ENCODE data around the gene CNOT4.

CNOT4 gene

GRCh38 chr7:135509839-135510591 is at the start of gene CNOT4:
TSS of gene CNOT4 (minus strand) at chr7:135510102. CDS start at chr7:135438331, 71,771 bp downstream.
- peak; percentile 79 for DNase-seq (ENCODE audit: low read depth, low spot score)
- peak within 1 kb of the TSS; percentile 80 for H3K27ac ChIP-seq

- H3K27ac ChIP-seq: peak overlapping the region; percentile 77
- DNase-seq (ENCODE audit: low read depth, low spot score): no peak
Measured at GRCh38 chr7:135558881-135559280, 49.0 kb upstream of the CNOT4 start.

- peak overlapping the region; percentile 77 for H3K27ac ChIP-seq
- no peak for DNase-seq (ENCODE audit: low read depth, low spot score)
Measured at GRCh38 chr7:135558337-135558767, 48.5 kb upstream of the CNOT4 start.

- no peak for DNase-seq (ENCODE audit: low read depth, low spot score)
Measured at GRCh38 chr7:135557455-135558336, 47.8 kb upstream of the CNOT4 start, which contains the start of gene NUP205. TSS of gene NUP205 (plus strand) at chr7:135557917. CDS start at chr7:135557945, 28 bp downstream.

GRCh38 chr7:135553346-135553745 is 43.4 kb upstream of the CNOT4 start:
- no peak for DNase-seq (ENCODE audit: low read depth, low spot score)
- H3K27ac ChIP-seq: no peak overlapping the region

More at GRCh38 chr7:135557455-135558336, 47.8 kb upstream of the CNOT4 start, which contains the start of gene NUP205:
- peak within 1 kb of the TSS; percentile 77 for H3K27ac ChIP-seq

- H3K27ac ChIP-seq: no peak overlapping the region
- DNase-seq (ENCODE audit: low read depth, low spot score): no peak
Measured at GRCh38 chr7:135552148-135552547, 42.2 kb upstream of the CNOT4 start.

GRCh38 chr7:135550196-135550595 is 40.3 kb upstream of the CNOT4 start:
- H3K27ac ChIP-seq: no peak overlapping the region
- no peak for DNase-seq (ENCODE audit: low read depth, low spot score)

- H3K27ac ChIP-seq: no peak overlapping the region
- DNase-seq (ENCODE audit: low read depth, low spot score): no peak
Measured at GRCh38 chr7:135541029-135541428, 31.1 kb upstream of the CNOT4 start.

- no peak for DNase-seq (ENCODE audit: low read depth, low spot score)
Measured at GRCh38 chr7:135539629-135540028, 29.7 kb upstream of the CNOT4 start.

GRCh38 chr7:135538376-135538775 is 28.5 kb upstream of the CNOT4 start:
- no peak overlapping the region for H3K27ac ChIP-seq
- no peak for DNase-seq (ENCODE audit: low read depth, low spot score)

More at GRCh38 chr7:135539629-135540028, 29.7 kb upstream of the CNOT4 start:
- H3K27ac ChIP-seq: no peak overlapping the region

- no peak overlapping the region for H3K27ac ChIP-seq
- DNase-seq (ENCODE audit: low read depth, low spot score): no peak
Measured at GRCh38 chr7:135537905-135538304, 28.0 kb upstream of the CNOT4 start.

- no peak overlapping the region for H3K27ac ChIP-seq
- DNase-seq (ENCODE audit: low read depth, low spot score): no peak
Measured at GRCh38 chr7:135537453-135537852, 27.6 kb upstream of the CNOT4 start.

GRCh38 chr7:135536150-135536549 is 26.2 kb upstream of the CNOT4 start:
- DNase-seq (ENCODE audit: low read depth, low spot score): peak; percentile 44
- no peak overlapping the region for H3K27ac ChIP-seq

- DNase-seq (ENCODE audit: low read depth, low spot score): no peak
- H3K27ac ChIP-seq: no peak overlapping the region
Measured at GRCh38 chr7:135527025-135527424, 17.1 kb upstream of the CNOT4 start.

- DNase-seq (ENCODE audit: low read depth, low spot score): no peak
- H3K27ac ChIP-seq: no peak overlapping the region
Measured at GRCh38 chr7:135525426-135525825, 15.5 kb upstream of the CNOT4 start.

GRCh38 chr7:135523146-135523545 is 13.2 kb upstream of the CNOT4 start:
- no peak overlapping the region for H3K27ac ChIP-seq
- no peak for DNase-seq (ENCODE audit: low read depth, low spot score)

- no peak for DNase-seq (ENCODE audit: low read depth, low spot score)
- H3K27ac ChIP-seq: no peak overlapping the region
Measured at GRCh38 chr7:135522509-135522908, 12.6 kb upstream of the CNOT4 start.

GRCh38 chr7:135519871-135520270 is 10.0 kb upstream of the CNOT4 start:
- H3K27ac ChIP-seq: no peak overlapping the region
- DNase-seq (ENCODE audit: low read depth, low spot score): no peak

GRCh38 chr7:135519233-135519688 is 9.4 kb upstream of the CNOT4 start:
- no peak overlapping the region for H3K27ac ChIP-seq
- no peak for DNase-seq (ENCODE audit: low read depth, low spot score)

GRCh38 chr7:135518748-135519147 is 8.8 kb upstream of the CNOT4 start:
- H3K27ac ChIP-seq: no peak overlapping the region
- no peak for DNase-seq (ENCODE audit: low read depth, low spot score)

GRCh38 chr7:135517060-135517459 is 7.2 kb upstream of the CNOT4 start:
- DNase-seq (ENCODE audit: low read depth, low spot score): no peak

More at GRCh38 chr7:135517060-135517459, 7.2 kb upstream of the CNOT4 start:
- no peak overlapping the region for H3K27ac ChIP-seq

Measured in epithelial cell of prostate (primary cell).